Heart left ventricle (tissue), 16 donors: ENCODE data around the gene TMC2. TPM values are rescaled to one million over a fixed set of nuclear protein-coding genes. Genes with fewer than 3 reads are reported as not detected.

Source experiments
- ATAC-seq, 4 donors: fragments of 200-7000 bp; cut with Tn5 transposase; one replicate each; pipeline ENCODE4 v1.9.1; 2020 to 2022; ENCODE audit warnings: moderate library complexity in 4 of 4, mild to moderate bottlenecking in 3 of 4, moderate number of reproducible peaks in 1 of 4
- DNase-seq, 5 donors: peaks; one replicate each; pipeline ENCODE4 v3.0.0-alpha.2; 2020
- H3K27ac ChIP-seq, 12 donors: fragments of 200-600 bp; sonication (generic) in 4 of 12; one replicate each; pipeline versions ENCODE4 v1.5.0 to v1.8.0; 2016 to 2022; ENCODE audit warnings: mild to moderate bottlenecking in 2 of 12
- H3K27me3 ChIP-seq, 9 donors: fragments of 200-600 bp; sonication (generic) in 2 of 9; one replicate each; pipeline versions ENCODE4 v1.5.1 to v1.8.0; 2016 to 2022; ENCODE audit warnings: mild to moderate bottlenecking in 3 of 9
- H3K36me3 ChIP-seq, 9 donors: fragments of 200-600 bp; sonication (generic) in 2 of 9; one replicate each; pipeline versions ENCODE4 v1.5.0 to v1.8.0; 2018 to 2022; ENCODE audit warnings: mild to moderate bottlenecking in 2 of 9
- H3K4me1 ChIP-seq, 12 donors: fragments of 200-600 bp; sonication (generic) in 4 of 12; one replicate each; pipeline versions ENCODE4 v1.5.0 to v1.8.0; 2016 to 2022; ENCODE audit warnings: mild to moderate bottlenecking in 3 of 12
- H3K4me3 ChIP-seq, 12 donors: fragments of 200-600 bp; sonication (generic) in 4 of 12; one replicate each; pipeline versions ENCODE4 v1.5.0 to v1.8.0; 2017 to 2022; ENCODE audit warnings: mild to moderate bottlenecking in 9 of 12, moderate library complexity in 4 of 12
- H3K9me3 ChIP-seq, 12 donors: fragments of 200-600 bp; sonication (generic) in 4 of 12; one replicate each; pipeline versions ENCODE4 v1.5.0 to v1.8.0; 2016 to 2022; ENCODE audit warnings: mild to moderate bottlenecking in 1 of 12
- CTCF ChIP-seq, 12 donors: fragments of 200-600 bp; sonication (generic) in 4 of 12; IDR thresholded peaks; one replicate each; pipeline versions ENCODE4 v1.5.0 to v1.8.0; 2018 to 2022; ENCODE audit warnings: antibody characterized with exemption in 12 of 12, mild to moderate bottlenecking in 5 of 12
- POLR2A ChIP-seq, 2 donors: fragments of 450-650 bp; IDR thresholded peaks; one replicate each; pipeline ENCODE4 v1.6.1; 2017; ENCODE audit warnings: antibody characterized with exemption in 2 of 2, mild to moderate bottlenecking in 2 of 2, moderate library complexity in 2 of 2
- WGBS, 4 donors: extraction: QIAGEN DNeasy Blood & Tissue Kit in 2 of 4; methylation state at CpG; one replicate each; pipeline versions ENCODE4 v1.1.5 to v1.1.7; 2013 to 2018; 5-methylcytosine and 5-hydroxymethylcytosine counted together
- intact Hi-C, 10 donors: fragments of 100-400 bp; cut with DNase I; formaldehyde crosslinking; loops; one replicate each; pipeline versions ENCODE4 v1.11.1 to v1.14.2; 2022
- polyA plus RNA-seq, 2 donors: library from polyadenylated mRNA; stranded (reverse); fragments of 200-250 nt; gene quantifications; one replicate each; pipeline ENCODE4 v1.2.3, GENCODE V29; 2013
- total RNA-seq, 9 donors: library from RNA; depleted of rRNA in 2 of 9; stranded (reverse); fragments of >200 nt in 2 of 9; fragmentation: NEBNext Ultra II Directional in 3 of 9; extraction: Animal tissue kit (Norgen Biotek cat#: 25700) in 3 of 9; gene quantifications; one replicate each; pipeline versions ENCODE4 v1.1.0 to v1.2.4, GENCODE V29; 2016 to 2023
- donor health status: ischemic (EF 13 %, LVEDD 7.1; RV severe dilation, severe dysfunction).
- donor health status: healthy with polysubstance abuse.
- donor health status: DM: no; HTN: yes; CAD: no.
- donor health status: DM: no; HTN: no; CAD: no.
- donor health status: ischemic (EF 25% LVEDD 6.9; RV normal size, moderate dysfunction).
- donor health status: ischemic (EF 25% LVEDD 5.7; RV mildly dilated, moderate dysfunction).
- donor health status: healthy.
- donor health status: DM: yes; HTN: yes; CAD: no.
- donor health status: ischemic (EF 35%, LVEDD 5.7; RV mildly dilated, moderate dysfunction).
- donor health status: nonischemic (EF 11% LVEDD 7.7; RV severe dilation, severe dysfunction).
- donor health status: DM: yes; HTN: yes; CAD: no.
- donor health status: PGD.
- donor health status: ischemic (EF 29% LVEDD 5.4; RV normal size, mild dysfunction).
- donor health status: nonischemic (EF 23%, LVEDD 6.1; RV moderate dilation, normal function).

The TMC2 gene
- total and polyA plus RNA-seq, 11 donors = not detected

- intact Hi-C loops = loop anchor here in 1 of 10 donors (5.0 kb wide), 1 partner anchor 133 kb away; no protein-coding TSS in a partner anchor
- no peak for TF ChIP-seq POLR2A (IDR thresholded peaks at IDR 0.05)
- TF ChIP-seq CTCF (IDR thresholded peaks at IDR 0.05) = no peak
- Histone ChIP-seq H3K27ac (no peak overlapping the region), H3K4me1 (peaks cover 4 to 28% (median 20%) of the 10 kb centered on the region in 12 donors), H3K36me3 (peaks cover 0 to 63% (median 59%) of the 10 kb centered on the region in 9 donors), H3K4me3 (no peak overlapping the region), H3K9me3 (no peaks in the 10 kb centered on the region), H3K27me3 (no peaks in the 10 kb centered on the region)
- ATAC-seq = no peak
- 84 to 94% (median 89%) methylated on average over 2 to 3 of the region's 3 CpGs for WGBS, 4 donors
- no peak for DNase-seq
Measured at GRCh38 chr20:2654831-2655230, 118.5 kb downstream of the TMC2 start.

DNA sequence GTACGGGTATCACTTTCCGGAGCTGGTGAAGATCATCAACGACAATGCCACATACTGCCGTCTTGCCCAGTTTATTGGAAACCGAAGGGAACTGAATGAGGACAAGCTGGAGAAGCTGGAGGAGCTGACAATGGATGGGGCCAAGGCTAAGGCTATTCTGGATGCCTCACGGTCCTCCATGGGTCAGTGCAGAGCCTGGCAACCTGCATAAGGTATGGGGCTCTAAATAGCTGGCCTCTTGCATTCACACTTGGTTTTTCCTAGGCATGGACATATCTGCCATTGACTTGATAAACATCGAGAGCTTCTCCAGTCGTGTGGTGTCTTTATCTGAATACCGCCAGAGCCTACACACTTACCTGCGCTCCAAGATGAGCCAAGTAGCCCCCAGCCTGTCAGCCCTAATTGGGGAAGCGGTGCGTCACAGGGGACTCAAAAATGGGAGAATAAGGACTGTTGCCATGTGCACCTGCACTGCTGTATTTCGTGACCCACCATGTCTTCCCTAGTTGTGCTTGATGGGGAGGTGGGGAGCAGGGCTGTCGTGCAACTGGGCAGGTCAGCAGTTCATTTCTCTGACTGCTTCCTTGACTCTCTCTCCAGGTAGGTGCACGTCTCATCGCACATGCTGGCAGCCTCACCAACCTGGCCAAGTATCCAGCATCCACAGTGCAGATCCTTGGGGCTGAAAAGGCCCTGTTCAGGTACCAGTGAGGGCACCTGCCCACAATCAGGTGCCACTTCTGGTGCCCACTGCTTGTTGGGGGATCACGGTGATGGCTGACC lies 119.2 kb downstream of the TMC2 start:
- H3K4me3 ChIP-seq = no peak overlapping the region
- no peaks in the 10 kb centered on the region for H3K27me3 ChIP-seq
- H3K27ac ChIP-seq = no peak overlapping the region
- H3K9me3 ChIP-seq = no peaks in the 10 kb centered on the region
- DNase-seq (no peak), ATAC-seq (no peak)
- 91 to 94% (median 92%) methylated on average over 16 to 17 of the region's 17 CpGs for WGBS, 4 donors
- peaks cover 4 to 28% (median 20%) of the 10 kb centered on the region in 12 donors for H3K4me1 ChIP-seq
- TF ChIP-seq POLR2A (IDR thresholded peaks at IDR 0.05) = no peak
- no peak for TF ChIP-seq CTCF (IDR thresholded peaks at IDR 0.05)
- intact Hi-C loops = no loop called here
- peaks cover under 1 to 70% (median 66%) of the 10 kb centered on the region in 9 donors for H3K36me3 ChIP-seq

DNA sequence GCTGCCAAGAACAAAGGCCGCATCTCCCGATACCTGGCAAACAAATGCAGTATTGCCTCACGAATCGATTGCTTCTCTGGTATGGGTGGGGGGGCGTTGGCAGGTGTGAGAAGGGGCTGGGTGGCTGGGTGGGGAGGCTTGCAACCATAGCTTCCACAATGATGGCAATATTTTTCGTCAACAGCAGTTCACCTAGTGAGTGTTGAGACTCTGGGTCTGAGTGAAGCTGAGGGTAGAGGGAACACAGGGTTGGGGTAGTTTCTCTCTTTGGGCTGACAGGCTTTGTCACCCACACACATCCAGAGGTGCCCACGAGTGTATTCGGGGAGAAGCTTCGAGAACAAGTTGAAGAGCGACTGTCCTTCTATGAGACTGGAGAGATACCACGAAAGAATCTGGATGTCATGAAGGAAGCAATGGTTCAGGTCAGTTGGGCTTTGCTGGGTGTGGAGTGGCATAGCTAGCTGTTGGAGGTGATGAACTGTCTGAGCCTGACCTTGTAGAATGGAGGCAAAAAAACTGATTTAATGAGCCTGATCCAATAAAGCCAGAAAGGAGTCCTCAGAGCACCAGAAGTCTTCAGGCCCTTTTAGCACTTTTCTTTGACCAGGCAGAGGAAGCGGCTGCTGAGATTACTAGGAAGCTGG lies 120.2 kb downstream of the TMC2 start:
- Histone ChIP-seq H3K27ac (no peak overlapping the region), H3K27me3 (no peaks in the 10 kb centered on the region), H3K36me3 (peaks cover 2 to 80% (median 77%) of the 10 kb centered on the region in 9 donors), H3K4me1 (peaks cover 4 to 20% (median 14%) of the 10 kb centered on the region in 12 donors), H3K9me3 (no peaks in the 10 kb centered on the region), H3K4me3 (no peak overlapping the region)
- intact Hi-C loops = no loop called here
- DNase-seq (no peak), ATAC-seq (no peak)
- 87 to 93% (median 90%) methylated on average over 12 of the region's 12 CpGs for WGBS, 4 donors
- TF ChIP-seq POLR2A (IDR thresholded peaks at IDR 0.05) (no peak), CTCF (IDR thresholded peaks at IDR 0.05) (no peak)

- TF ChIP-seq POLR2A (IDR thresholded peaks at IDR 0.05) (no peak), CTCF (IDR thresholded peaks at IDR 0.05) (no peak)
- no peaks in the 10 kb centered on the region for H3K27me3 ChIP-seq
- 56 to 72% (median 62%) methylated on average over 5 of the region's 5 CpGs for WGBS, 4 donors
- ATAC-seq (no peak), DNase-seq (no peak)
- H3K36me3 ChIP-seq = peaks cover 2 to 86% (median 84%) of the 10 kb centered on the region in 9 donors
- H3K4me3 ChIP-seq = no peak overlapping the region
- H3K9me3 ChIP-seq = no peaks in the 10 kb centered on the region
- intact Hi-C loops = no loop called here
- H3K4me1 ChIP-seq = peaks cover 4 to 18% (median 13%) of the 10 kb centered on the region in 12 donors
- H3K27ac ChIP-seq = no peak overlapping the region
Measured at GRCh38 chr20:2657241-2657640, 120.9 kb downstream of the TMC2 start.
